ENCODE data around the gene AP4S1.

AP4S1 gene

DNA sequence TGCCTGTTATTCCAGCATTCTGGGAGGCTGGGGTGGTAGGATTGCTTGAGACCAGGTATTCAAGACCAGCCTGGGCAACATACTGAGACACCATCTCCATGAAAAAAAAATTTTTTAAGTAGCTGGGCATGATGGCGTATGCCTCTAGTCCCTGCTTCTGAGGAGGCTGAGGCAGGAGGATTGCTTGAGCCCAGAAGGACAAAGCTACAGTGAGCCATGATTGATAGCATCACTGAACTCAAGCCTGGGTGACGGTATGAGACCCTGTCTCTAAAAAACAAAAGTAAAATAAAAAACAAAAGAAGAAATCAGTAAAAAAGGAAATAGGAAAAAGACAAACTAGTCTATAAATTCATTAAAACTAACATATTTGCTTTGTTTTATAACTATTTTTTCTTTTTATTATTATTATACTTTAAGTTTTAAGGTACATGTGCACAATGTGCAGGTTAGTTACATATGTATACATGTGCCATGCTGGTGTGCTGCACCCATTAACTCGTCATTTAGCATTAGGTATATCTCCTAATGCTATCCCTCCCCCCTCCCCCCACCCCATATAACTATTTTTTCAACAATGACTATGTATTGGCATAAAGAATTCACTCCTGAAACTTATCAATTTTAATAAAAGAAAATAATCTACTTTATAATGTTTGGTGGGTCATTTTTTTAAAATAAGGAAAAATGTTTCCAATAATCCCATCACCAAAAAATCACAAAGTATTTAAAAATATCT is 15.4 kb upstream of the AP4S1 start:
- peaks cover 23% of the 10 kb centered on the region for H3K36me3 ChIP-seq (ENCODE audit: control insufficient read depth, insufficient read depth, low read length, severe bottlenecking)
- H3K4me1 ChIP-seq (ENCODE audit: control insufficient read depth, insufficient read depth, low read length) = peaks cover 3% of the 10 kb centered on the region
- no peaks in the 10 kb centered on the region for H3K9me3 ChIP-seq (ENCODE audit: control insufficient read depth, low read length)
- DNase-seq (ENCODE audit: low read depth) = no peak
- no peak overlapping the region for H3K9ac ChIP-seq (ENCODE audit: low read length)
- no peak overlapping the region for H3K4me3 ChIP-seq (ENCODE audit: low read length)
- no peaks in the 10 kb centered on the region for H3K27me3 ChIP-seq (replicated peaks; ENCODE audit: control insufficient read depth, insufficient read depth, low read length)

DNA sequence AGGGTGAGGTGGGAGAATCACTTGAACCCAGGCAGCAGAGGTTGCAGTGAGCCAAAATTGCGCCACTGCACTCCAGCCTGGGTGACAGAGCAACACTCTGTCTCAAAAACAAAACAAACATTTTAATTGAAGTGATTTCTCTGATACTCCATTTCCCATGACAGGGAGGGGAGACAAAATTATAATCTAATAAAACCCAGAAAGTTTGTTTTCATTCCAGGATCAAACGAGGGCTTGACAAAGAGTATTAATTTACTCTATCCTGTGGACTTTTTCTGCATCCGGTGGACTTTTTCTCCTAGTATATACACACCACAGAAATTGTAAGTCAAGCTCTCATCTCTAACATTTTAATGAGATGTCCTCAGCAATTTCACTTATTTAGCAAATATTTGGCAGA is 14.5 kb upstream of the AP4S1 start:
- Histone ChIP-seq H3K4me3 (ENCODE audit: low read length) (no peak overlapping the region), H3K9ac (ENCODE audit: low read length) (no peak overlapping the region), H3K9me3 (ENCODE audit: control insufficient read depth, low read length) (no peaks in the 10 kb centered on the region), H3K27me3 (replicated peaks; ENCODE audit: control insufficient read depth, insufficient read depth, low read length) (no peaks in the 10 kb centered on the region), H3K4me1 (ENCODE audit: control insufficient read depth, insufficient read depth, low read length) (peaks cover 3% of the 10 kb centered on the region), H3K36me3 (ENCODE audit: control insufficient read depth, insufficient read depth, low read length, severe bottlenecking) (peaks cover 18% of the 10 kb centered on the region)
- DNase-seq (ENCODE audit: low read depth) = no peak

- H3K4me3 ChIP-seq (ENCODE audit: low read length) = no peak overlapping the region
- H3K9ac ChIP-seq (ENCODE audit: low read length) = no peak overlapping the region
- no peaks in the 10 kb centered on the region for H3K9me3 ChIP-seq (ENCODE audit: control insufficient read depth, low read length)
- peaks cover 7% of the 10 kb centered on the region for H3K4me1 ChIP-seq (ENCODE audit: control insufficient read depth, insufficient read depth, low read length)
- no peaks in the 10 kb centered on the region for H3K27me3 ChIP-seq (replicated peaks; ENCODE audit: control insufficient read depth, insufficient read depth, low read length)
- DNase-seq (ENCODE audit: low read depth) = no peak
- peaks cover 14% of the 10 kb centered on the region for H3K36me3 ChIP-seq (ENCODE audit: control insufficient read depth, insufficient read depth, low read length, severe bottlenecking)
Observed at GRCh38 chr14:31013841-31014240, 11.6 kb upstream of the AP4S1 start.

DNA sequence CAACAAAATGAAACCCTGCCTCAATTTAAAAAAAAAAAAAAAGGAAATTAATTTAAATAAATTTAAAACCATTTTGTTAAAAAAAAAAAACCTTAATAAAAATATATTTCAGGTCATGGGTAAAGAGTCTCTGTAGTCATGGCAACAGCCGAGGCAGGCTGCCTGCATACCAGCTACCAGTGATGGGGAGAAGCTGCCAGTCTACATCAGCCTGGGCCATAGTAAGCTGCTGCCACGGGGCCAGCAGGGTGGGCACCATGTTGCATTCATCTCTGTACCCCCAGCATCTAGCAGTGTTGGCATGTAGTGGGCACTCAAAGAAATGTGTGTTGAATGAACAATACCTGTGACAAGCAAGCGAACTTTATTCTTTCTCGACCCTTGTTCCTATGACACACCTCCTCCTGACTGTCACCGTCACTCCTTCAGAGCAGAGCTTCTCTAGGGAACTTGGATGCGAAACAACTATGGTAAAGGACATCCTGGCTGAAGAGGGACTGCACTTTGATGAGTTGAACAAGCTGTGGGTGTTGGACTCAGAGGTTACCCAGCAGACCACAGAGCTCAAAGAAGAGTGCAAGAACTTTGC is 7.3 kb upstream of the AP4S1 start:
- Histone ChIP-seq H3K9ac (ENCODE audit: low read length) (no peak overlapping the region), H3K36me3 (ENCODE audit: control insufficient read depth, insufficient read depth, low read length, severe bottlenecking) (peaks cover 24% of the 10 kb centered on the region), H3K4me1 (ENCODE audit: control insufficient read depth, insufficient read depth, low read length) (peaks cover 18% of the 10 kb centered on the region), H3K27me3 (replicated peaks; ENCODE audit: control insufficient read depth, insufficient read depth, low read length) (no peaks in the 10 kb centered on the region), H3K4me3 (ENCODE audit: low read length) (no peak overlapping the region), H3K9me3 (ENCODE audit: control insufficient read depth, low read length) (no peaks in the 10 kb centered on the region)
- no peak for DNase-seq (ENCODE audit: low read depth)

DNA sequence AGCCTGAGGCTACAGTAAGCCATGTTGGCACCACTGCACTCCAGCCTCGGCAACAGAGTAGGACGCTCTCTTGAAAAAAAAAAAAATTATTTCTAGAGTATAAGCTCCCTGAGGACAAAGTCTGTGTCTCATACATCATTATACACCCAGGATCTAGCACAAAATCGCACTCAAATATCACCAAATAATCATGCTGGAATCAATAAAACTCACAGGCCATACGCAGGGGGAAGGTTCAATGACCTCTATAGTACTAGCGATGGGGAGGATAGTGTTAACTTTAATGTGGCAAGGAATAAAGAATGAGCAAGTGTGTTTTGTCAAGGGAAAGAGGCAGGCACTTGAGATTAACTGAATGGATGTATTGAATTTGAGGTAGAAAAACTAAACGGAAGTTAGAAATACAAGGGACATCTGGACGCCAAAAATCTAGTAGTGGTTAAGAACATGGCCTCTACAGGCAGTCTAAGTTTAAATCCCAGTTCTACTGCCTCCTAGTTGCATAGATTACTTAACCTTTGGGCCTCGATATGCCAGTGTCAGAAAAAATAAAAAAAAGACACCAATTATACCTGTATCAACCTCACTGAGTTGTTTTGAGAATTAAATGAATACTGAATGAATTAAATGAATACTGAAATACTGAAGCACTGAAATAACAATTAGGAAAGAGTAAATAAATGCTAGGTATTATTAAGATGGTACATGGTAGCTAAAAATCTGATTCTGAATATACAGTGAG is 4.4 kb upstream of the AP4S1 start:
- H3K36me3 ChIP-seq (ENCODE audit: control insufficient read depth, insufficient read depth, low read length, severe bottlenecking) = peaks cover 24% of the 10 kb centered on the region
- DNase-seq (ENCODE audit: low read depth) = no peak
- H3K4me3 ChIP-seq (ENCODE audit: low read length) = no peak overlapping the region
- H3K4me1 ChIP-seq (ENCODE audit: control insufficient read depth, insufficient read depth, low read length) = peaks cover 32% of the 10 kb centered on the region
- H3K9ac ChIP-seq (ENCODE audit: low read length) = no peak overlapping the region
- H3K9me3 ChIP-seq (ENCODE audit: control insufficient read depth, low read length) = no peaks in the 10 kb centered on the region
- no peaks in the 10 kb centered on the region for H3K27me3 ChIP-seq (replicated peaks; ENCODE audit: control insufficient read depth, insufficient read depth, low read length)

GRCh38 chr14:31021576-31021949 is 3.9 kb upstream of the AP4S1 start:
- H3K4me3 ChIP-seq (ENCODE audit: low read length) = no peak overlapping the region

DNA sequence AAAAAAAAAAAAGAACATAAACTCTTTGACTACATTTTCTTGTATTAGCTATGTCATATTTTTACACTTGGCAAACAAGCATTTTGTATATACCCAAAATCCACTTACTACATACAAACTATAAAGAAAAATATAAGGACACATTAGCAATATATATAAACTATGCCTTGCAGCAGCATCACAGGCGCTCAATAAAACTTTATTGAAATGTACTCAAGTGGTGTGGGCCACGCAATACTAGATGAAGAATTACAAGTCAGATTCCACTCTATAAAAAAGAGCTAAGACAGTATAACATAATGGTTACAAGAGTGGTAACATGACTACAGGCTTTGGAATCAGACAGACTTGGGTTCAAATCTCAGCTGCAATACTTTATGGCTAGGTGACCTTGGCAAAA is 3.1 kb upstream of the AP4S1 start:
- peak overlapping the region; percentile 96 for H3K9ac ChIP-seq (ENCODE audit: low read length)
- H3K36me3 ChIP-seq (ENCODE audit: control insufficient read depth, insufficient read depth, low read length, severe bottlenecking) = peaks cover 24% of the 10 kb centered on the region
- DNase-seq (ENCODE audit: low read depth) = no peak
- H3K4me1 ChIP-seq (ENCODE audit: control insufficient read depth, insufficient read depth, low read length) = peaks cover 33% of the 10 kb centered on the region
- H3K4me3 ChIP-seq (ENCODE audit: low read length) = peak overlapping the region; percentile 94
- no peaks in the 10 kb centered on the region for H3K9me3 ChIP-seq (ENCODE audit: control insufficient read depth, low read length)
- H3K27me3 ChIP-seq (replicated peaks; ENCODE audit: control insufficient read depth, insufficient read depth, low read length) = no peaks in the 10 kb centered on the region

More at GRCh38 chr14:31021576-31021949, 3.9 kb upstream of the AP4S1 start:
- H3K36me3 ChIP-seq (ENCODE audit: control insufficient read depth, insufficient read depth, low read length, severe bottlenecking) = peaks cover 24% of the 10 kb centered on the region
- H3K9ac ChIP-seq (ENCODE audit: low read length) = no peak overlapping the region
- H3K9me3 ChIP-seq (ENCODE audit: control insufficient read depth, low read length) = no peaks in the 10 kb centered on the region
- DNase-seq (ENCODE audit: low read depth) = no peak
- no peaks in the 10 kb centered on the region for H3K27me3 ChIP-seq (replicated peaks; ENCODE audit: control insufficient read depth, insufficient read depth, low read length)
- peaks cover 32% of the 10 kb centered on the region for H3K4me1 ChIP-seq (ENCODE audit: control insufficient read depth, insufficient read depth, low read length)

DNA sequence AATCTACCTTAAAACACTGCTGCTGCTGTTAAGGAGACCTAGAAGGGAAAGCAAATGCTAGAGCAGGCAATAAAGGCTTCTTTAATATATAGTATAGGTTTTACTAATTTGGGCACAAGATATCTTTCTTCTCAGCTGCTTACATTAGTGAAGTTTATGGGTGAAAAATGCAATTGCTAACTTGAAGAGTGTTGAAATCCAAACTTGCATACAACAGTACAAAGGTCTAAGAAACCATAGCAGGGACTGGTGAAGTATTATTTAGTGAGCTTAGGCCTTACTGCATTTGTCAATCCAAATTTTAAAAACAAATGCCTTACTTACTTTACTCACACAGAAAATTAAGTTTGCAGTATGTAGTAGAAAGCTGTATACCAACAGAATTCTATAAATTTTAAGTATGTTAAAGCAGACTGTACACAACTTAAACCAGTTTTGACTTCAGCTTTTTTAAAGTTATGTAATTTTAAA is 1.4 kb upstream of the AP4S1 start:
- Histone ChIP-seq H3K27me3 (replicated peaks; ENCODE audit: control insufficient read depth, insufficient read depth, low read length) (no peaks in the 10 kb centered on the region), H3K4me3 (ENCODE audit: low read length) (peak overlapping the region; percentile 94), H3K4me1 (ENCODE audit: control insufficient read depth, insufficient read depth, low read length) (peaks cover 31% of the 10 kb centered on the region), H3K9ac (ENCODE audit: low read length) (peak overlapping the region; percentile 96), H3K36me3 (ENCODE audit: control insufficient read depth, insufficient read depth, low read length, severe bottlenecking) (peaks cover 20% of the 10 kb centered on the region), H3K9me3 (ENCODE audit: control insufficient read depth, low read length) (no peaks in the 10 kb centered on the region)
- DNase-seq (ENCODE audit: low read depth) = peak; percentile 32

GRCh38 chr14:31024577-31025366 is 677 bp upstream of the AP4S1 start:
- Histone ChIP-seq H3K4me3 (ENCODE audit: low read length) (peak overlapping the region; percentile 94), H3K36me3 (ENCODE audit: control insufficient read depth, insufficient read depth, low read length, severe bottlenecking) (peaks cover 20% of the 10 kb centered on the region), H3K9me3 (ENCODE audit: control insufficient read depth, low read length) (no peaks in the 10 kb centered on the region), H3K27me3 (replicated peaks; ENCODE audit: control insufficient read depth, insufficient read depth, low read length) (no peaks in the 10 kb centered on the region), H3K4me1 (ENCODE audit: control insufficient read depth, insufficient read depth, low read length) (peaks cover 31% of the 10 kb centered on the region), H3K9ac (ENCODE audit: low read length) (peak overlapping the region; percentile 96)
- DNase-seq (ENCODE audit: low read depth) = peak; percentile 59

GRCh38 chr14:31026077-31026449 is 614 bp downstream of the AP4S1 start, which contains the start of gene STRN3:
STRN3 (minus strand) TSS chr14:31026379; CDS start chr14:31026185, 194 bp downstream.
- Histone ChIP-seq H3K4me1 (ENCODE audit: control insufficient read depth, insufficient read depth, low read length) (peaks cover 30% of the 10 kb centered on the region), H3K27me3 (replicated peaks; ENCODE audit: control insufficient read depth, insufficient read depth, low read length) (no peaks in the 10 kb centered on the region), H3K9ac (ENCODE audit: low read length) (peak within 1 kb of the TSS; percentile 96), H3K4me3 (ENCODE audit: low read length) (peak within 1 kb of the TSS; percentile 94), H3K36me3 (ENCODE audit: control insufficient read depth, insufficient read depth, low read length, severe bottlenecking) (peaks cover 9% of the 10 kb centered on the region), H3K9me3 (ENCODE audit: control insufficient read depth, low read length) (no peaks in the 10 kb centered on the region)
- no peak for DNase-seq (ENCODE audit: low read depth)
